Gastrocnemius medialis (tissue), 4 donors: ENCODE data around the gene SUPT3H. TPM values are rescaled to one million over a fixed set of nuclear protein-coding genes. Genes with fewer than 3 reads are reported as not detected.

Source experiments
- ATAC-seq, 2 donors: fragments of 150-250 bp; one replicate each; pipeline ENCODE4 v1.9.1; 2016
- DNase-seq, 2 donors: peaks; one replicate each; pipeline ENCODE4 v3.0.0-alpha.2; 2019
- H3K27ac ChIP-seq, 4 donors: fragments of 200-600 bp; sonication (generic); 1 replicate in 1 of 4; 2 replicates in 3 of 4; pipeline ENCODE4 v1.5.1; 2016 to 2018; ENCODE audit warnings: mild to moderate bottlenecking in 2 of 4, moderate library complexity in 1 of 4
- H3K27me3 ChIP-seq, 3 donors: fragments of 200-600 bp; sonication (generic) in 2 of 3; 1 replicate in 1 of 3; 2 replicates in 2 of 3; pipeline versions ENCODE4 v1.5.1 to v1.6.0; 2016 to 2019; ENCODE audit warnings: mild to moderate bottlenecking in 1 of 3, moderate library complexity in 1 of 3
- H3K36me3 ChIP-seq, 2 donors: fragments of 200-600 bp; sonication (generic) in 1 of 2; one replicate each; pipeline ENCODE4 v1.5.1; 2017 to 2018
- H3K4me1 ChIP-seq, 2 donors: fragments of 200-600 bp; sonication (generic) in 1 of 2; one replicate each; pipeline ENCODE4 v1.5.1; 2016 to 2017; ENCODE audit warnings: mild to moderate bottlenecking in 2 of 2
- H3K4me3 ChIP-seq, 4 donors: fragments of 200-600 bp; sonication (generic) in 3 of 4; 1 replicate in 1 of 4; 2 replicates in 3 of 4; pipeline ENCODE4 v1.5.1; 2016 to 2019; ENCODE audit warnings: mild to moderate bottlenecking in 2 of 4
- H3K9me3 ChIP-seq, 3 donors: fragments of 200-600 bp; sonication (generic) in 2 of 3; 1 replicate in 1 of 3; 2 replicates in 2 of 3; pipeline ENCODE4 v1.5.1; 2016 to 2019
- POLR2A ChIP-seq, 2 donors: fragments of 450-650 bp; IDR thresholded peaks; one replicate each; pipeline ENCODE4 v1.6.1; 2017; ENCODE audit warnings: antibody characterized with exemption in 2 of 2, mild to moderate bottlenecking in 2 of 2, moderate library complexity in 2 of 2
- in situ Hi-C, 4 donors: fragments of 200-750 bp; cut with MboI; loops; one replicate each; pipeline versions ENCODE4 v1.15.0 to v1.8.0; 2017; ENCODE audit warnings: low sequenced_read_pairs in 4 of 4
- intact Hi-C: fragments of 100-400 bp; cut with DNase I; formaldehyde crosslinking; loops from one replicate; pipeline ENCODE4 v1.15.1; 2023; ENCODE audit warnings: low total_unique reads
- total RNA-seq, 4 donors: library from RNA; depleted of rRNA; stranded (reverse); fragments of >200 nt; gene quantifications; one replicate each; pipeline versions ENCODE4 v1.1.0 to v1.2.3, GENCODE V29; 2016
- TF ChIP-seq, protein P1 (sequence below), 5 experiments: fragments of 450-650 bp in 3 of 5; fragments of 200-600 bp in 2 of 5; sonication (generic) in 2 of 5; IDR thresholded peaks in 4 of 5; conservative IDR thresholded peaks in 1 of 5; 1 replicate in 4 of 5; 2 replicates in 1 of 5; pipeline ENCODE4 v1.5.1; 2016 to 2019; ENCODE audit warnings: antibody characterized with exemption in 5 of 5, mild to moderate bottlenecking in 3 of 5, moderate library complexity in 3 of 5

The SUPT3H gene
- total RNA-seq, 4 donors from 2014 or later, result 1.5 to 9.0 (median 4.2) TPM

DNA sequence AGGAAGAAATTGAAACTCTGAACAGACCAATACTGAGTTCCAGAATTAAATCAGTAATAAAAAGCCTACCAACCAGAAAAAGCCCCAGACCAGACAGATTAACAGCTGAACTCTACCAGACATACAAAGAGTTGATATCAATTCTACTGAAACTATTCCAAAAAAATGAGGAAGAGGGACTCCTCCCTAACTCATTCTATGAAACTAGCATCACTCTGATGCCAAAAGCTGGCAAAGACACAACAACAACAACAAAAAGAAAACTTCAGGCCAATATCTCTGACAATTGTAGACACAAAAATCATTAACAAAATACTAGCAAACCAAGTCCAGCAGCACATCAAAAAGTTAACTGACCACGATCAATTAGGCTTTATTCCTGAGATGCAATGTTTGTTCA, 295.6 kb downstream of the SUPT3H start:
- H3K4me1 ChIP-seq, result no peaks in the 10 kb centered on the region
- no peak for TF ChIP-seq POLR2A (IDR thresholded peaks at IDR 0.05)
- TF ChIP-seq, protein P1, sequence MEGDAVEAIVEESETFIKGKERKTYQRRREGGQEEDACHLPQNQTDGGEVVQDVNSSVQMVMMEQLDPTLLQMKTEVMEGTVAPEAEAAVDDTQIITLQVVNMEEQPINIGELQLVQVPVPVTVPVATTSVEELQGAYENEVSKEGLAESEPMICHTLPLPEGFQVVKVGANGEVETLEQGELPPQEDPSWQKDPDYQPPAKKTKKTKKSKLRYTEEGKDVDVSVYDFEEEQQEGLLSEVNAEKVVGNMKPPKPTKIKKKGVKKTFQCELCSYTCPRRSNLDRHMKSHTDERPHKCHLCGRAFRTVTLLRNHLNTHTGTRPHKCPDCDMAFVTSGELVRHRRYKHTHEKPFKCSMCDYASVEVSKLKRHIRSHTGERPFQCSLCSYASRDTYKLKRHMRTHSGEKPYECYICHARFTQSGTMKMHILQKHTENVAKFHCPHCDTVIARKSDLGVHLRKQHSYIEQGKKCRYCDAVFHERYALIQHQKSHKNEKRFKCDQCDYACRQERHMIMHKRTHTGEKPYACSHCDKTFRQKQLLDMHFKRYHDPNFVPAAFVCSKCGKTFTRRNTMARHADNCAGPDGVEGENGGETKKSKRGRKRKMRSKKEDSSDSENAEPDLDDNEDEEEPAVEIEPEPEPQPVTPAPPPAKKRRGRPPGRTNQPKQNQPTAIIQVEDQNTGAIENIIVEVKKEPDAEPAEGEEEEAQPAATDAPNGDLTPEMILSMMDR (IDR thresholded peaks at IDR 0.05 in 4 of 5, conservative IDR thresholded peaks at IDR 0.05 in 1 of 5), result no peak
- intact Hi-C loops (no loop called here), in situ Hi-C loops (no loop called here)
- H3K36me3 ChIP-seq, result no peaks in the 10 kb centered on the region
- ATAC-seq (no peak), DNase-seq (no peak)
- H3K4me3 ChIP-seq, result no peak overlapping the region
- peaks cover 0 to 14% (median 0%) of the 10 kb centered on the region in 3 donors for H3K9me3 ChIP-seq
- no peaks in the 10 kb centered on the region for H3K27me3 ChIP-seq
- H3K27ac ChIP-seq, result no peak overlapping the region

DNA sequence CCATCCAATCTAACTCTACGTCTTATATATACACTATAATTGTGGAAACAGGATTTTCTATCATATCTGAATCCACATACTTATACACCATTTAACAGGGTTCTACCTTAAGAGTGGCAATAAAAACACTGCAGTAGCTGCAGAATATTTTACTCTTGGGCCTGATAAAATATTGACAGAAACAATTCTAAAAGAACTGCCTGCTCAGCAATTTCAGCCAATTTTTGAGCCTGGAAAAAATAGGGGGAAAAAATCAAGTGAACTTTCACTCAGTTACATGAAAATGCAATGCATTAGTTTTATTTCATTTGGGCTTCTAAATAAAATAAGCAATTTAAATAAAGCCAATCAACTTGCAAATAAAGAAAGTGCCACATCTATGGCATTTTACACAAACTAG, 296.1 kb downstream of the SUPT3H start:
- Histone ChIP-seq H3K4me3 (no peak overlapping the region), H3K4me1 (no peaks in the 10 kb centered on the region), H3K27ac (no peak overlapping the region), H3K9me3 (peaks cover 0 to 14% (median 0%) of the 10 kb centered on the region in 3 donors), H3K27me3 (no peaks in the 10 kb centered on the region), H3K36me3 (no peaks in the 10 kb centered on the region)
- no peak for ATAC-seq
- in situ Hi-C loops, result no loop called here
- no peak for TF ChIP-seq POLR2A (IDR thresholded peaks at IDR 0.05)
- TF ChIP-seq, protein P1 (IDR thresholded peaks at IDR 0.05 in 4 of 5, conservative IDR thresholded peaks at IDR 0.05 in 1 of 5), result no peak
- DNase-seq, result no peak
- intact Hi-C loops, result no loop called here

DNA sequence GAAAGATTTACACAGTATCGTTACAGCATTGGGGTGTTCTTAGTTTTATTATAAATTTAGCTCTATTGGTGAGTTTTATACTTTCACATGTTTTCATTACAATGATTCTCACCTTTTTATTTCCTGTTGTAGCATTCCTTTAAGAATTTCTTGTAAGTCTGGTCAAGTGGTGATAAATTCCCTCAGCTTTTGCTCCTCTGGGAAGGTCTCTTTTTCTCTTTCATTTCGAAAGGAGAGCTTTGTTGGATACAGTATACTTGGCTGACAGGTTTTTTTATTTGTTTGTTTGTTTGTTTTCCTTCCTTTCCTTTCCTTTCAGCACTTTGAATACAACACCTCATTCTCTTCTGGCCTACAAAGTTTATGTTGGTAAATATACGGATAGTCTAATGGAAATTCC, 299.3 kb downstream of the SUPT3H start:
- DNase-seq (no peak), ATAC-seq (no peak)
- no peak for TF ChIP-seq POLR2A (IDR thresholded peaks at IDR 0.05)
- TF ChIP-seq, protein P1 (IDR thresholded peaks at IDR 0.05 in 4 of 5, conservative IDR thresholded peaks at IDR 0.05 in 1 of 5), result no peak
- no peaks in the 10 kb centered on the region for H3K27me3 ChIP-seq
- peaks cover 0 to 14% (median 0%) of the 10 kb centered on the region in 3 donors for H3K9me3 ChIP-seq
- H3K36me3 ChIP-seq, result no peaks in the 10 kb centered on the region
- H3K4me1 ChIP-seq, result no peaks in the 10 kb centered on the region
- no peak overlapping the region for H3K4me3 ChIP-seq
- in situ Hi-C loops (no loop called here), intact Hi-C loops (no loop called here)
- no peak overlapping the region for H3K27ac ChIP-seq

DNA sequence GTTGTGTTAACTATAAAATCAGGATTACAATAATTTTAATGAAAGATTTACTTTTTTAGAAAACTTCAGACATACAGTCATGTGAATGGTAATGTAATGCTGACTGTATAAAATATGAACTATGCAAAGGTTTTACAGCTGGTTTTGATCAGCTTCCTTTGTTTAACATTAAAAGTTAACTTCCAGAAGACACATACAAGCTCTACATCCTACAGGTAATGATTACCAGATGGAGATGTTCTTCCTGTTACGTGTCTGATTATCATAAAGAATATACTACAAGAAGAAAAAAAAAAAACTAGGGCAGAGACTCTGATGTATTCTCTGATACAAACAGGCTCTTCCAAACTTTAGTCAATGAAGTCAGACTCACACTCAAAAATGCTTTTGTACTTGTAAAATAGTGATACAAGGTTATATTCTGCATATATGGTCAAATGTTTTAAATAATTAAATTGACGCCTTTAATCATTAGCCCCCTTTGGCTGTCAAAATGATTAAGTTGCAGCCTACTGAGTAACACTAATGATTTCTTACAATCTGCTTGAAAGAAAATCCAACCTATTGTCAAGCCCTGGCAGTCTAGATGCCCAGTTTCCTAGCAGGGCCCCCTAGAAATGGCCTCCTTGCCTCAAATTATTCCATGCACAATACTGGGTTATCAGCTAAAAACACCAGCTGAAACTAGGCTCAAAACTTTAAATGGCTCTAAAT, 301.4 kb downstream of the SUPT3H start:
- Histone ChIP-seq H3K36me3 (no peaks in the 10 kb centered on the region), H3K4me1 (no peaks in the 10 kb centered on the region), H3K9me3 (peaks cover 0 to 14% (median 0%) of the 10 kb centered on the region in 3 donors), H3K27ac (no peak overlapping the region), H3K4me3 (no peak overlapping the region), H3K27me3 (no peaks in the 10 kb centered on the region)
- DNase-seq, result no peak
- intact Hi-C loops (no loop called here), in situ Hi-C loops (no loop called here)
- ATAC-seq, result no peak
- TF ChIP-seq POLR2A (IDR thresholded peaks at IDR 0.05), result no peak
- TF ChIP-seq, protein P1 (IDR thresholded peaks at IDR 0.05 in 4 of 5, conservative IDR thresholded peaks at IDR 0.05 in 1 of 5), result no peak
